Measurements from ENCODE around the gene WDR88.

- TF ChIP-seq CTCF (IDR thresholded peaks at IDR 0.05) (no peak), POLR2A (IDR thresholded peaks at IDR 0.05; ENCODE audit: low read depth) (no peak)
Observed at GRCh38 chr19:33211794-33212435, 80.0 kb downstream of the WDR88 start.
